ENCODE data around the gene S100A13.
"Not testable (repeated sequence)": the region's sequence is repeated elsewhere in the genome, so short reads cannot be mapped to it uniquely, and the experiment has no call there.

The S100A13 gene

GRCh38 chr1:153626904-153627714, at the start of gene S100A13:
S100A13 (minus strand) TSS chr1:153627505; CDS start chr1:153626472, 1,033 bp downstream.
- TF ChIP-seq CTCF (IDR thresholded peaks at IDR 0.05; ENCODE audit: poor library complexity, severe bottlenecking), result peak; percentile 76
- Histone ChIP-seq H3K4me1 (ENCODE audit: insufficient read depth, poor library complexity, severe bottlenecking) (peaks cover 6% of the 10 kb centered on the region), H3K27ac (ENCODE audit: poor library complexity, severe bottlenecking) (peak within 1 kb of the TSS; percentile 76), H3K27me3 (ENCODE audit: insufficient read depth, poor library complexity, severe bottlenecking) (no peaks in the 10 kb centered on the region), H3K9me3 (ENCODE audit: severe bottlenecking) (no peaks in the 10 kb centered on the region), H3K36me3 (ENCODE audit: low read depth) (peaks cover 27% of the 10 kb centered on the region), H3K4me3 (ENCODE audit: severe bottlenecking) (peak within 1 kb of the TSS; percentile 32)
- ATAC-seq (ENCODE audit: low read depth) (peak; percentile 85), DNase-seq (ENCODE audit: low spot score) (peak; percentile 83)

- ATAC-seq (ENCODE audit: low read depth), result no peak
- H3K36me3 ChIP-seq (ENCODE audit: low read depth), result peaks cover 17% of the 10 kb centered on the region
Measured at GRCh38 chr1:153673511-153673910, 46.2 kb upstream of the S100A13 start.

GRCh38 chr1:153671628-153672353, 44.5 kb upstream of the S100A13 start:
- H3K27me3 ChIP-seq (ENCODE audit: insufficient read depth, poor library complexity, severe bottlenecking); H3K9me3 ChIP-seq (ENCODE audit: severe bottlenecking); H3K4me1 ChIP-seq (ENCODE audit: insufficient read depth, poor library complexity, severe bottlenecking); DNase-seq (ENCODE audit: low spot score): not testable (repeated sequence)
- Histone ChIP-seq H3K27ac (ENCODE audit: poor library complexity, severe bottlenecking) (peak overlapping the region; percentile 74), H3K4me3 (ENCODE audit: severe bottlenecking) (peak overlapping the region; percentile 43), H3K36me3 (ENCODE audit: low read depth) (peaks cover 34% of the 10 kb centered on the region)
- ATAC-seq (ENCODE audit: low read depth), result peak; percentile 74

More at GRCh38 chr1:153673511-153673910, 46.2 kb upstream of the S100A13 start:
- Histone ChIP-seq H3K9me3 (ENCODE audit: severe bottlenecking) (no peaks in the 10 kb centered on the region), H3K4me1 (ENCODE audit: insufficient read depth, poor library complexity, severe bottlenecking) (no peaks in the 10 kb centered on the region), H3K27me3 (ENCODE audit: insufficient read depth, poor library complexity, severe bottlenecking) (peaks cover 8% of the 10 kb centered on the region), H3K27ac (ENCODE audit: poor library complexity, severe bottlenecking) (no peak overlapping the region), H3K4me3 (ENCODE audit: severe bottlenecking) (no peak overlapping the region)
- no peak for TF ChIP-seq CTCF (IDR thresholded peaks at IDR 0.05; ENCODE audit: poor library complexity, severe bottlenecking)
- DNase-seq (ENCODE audit: low spot score), result no peak

GRCh38 chr1:153670859-153671627, 43.7 kb upstream of the S100A13 start, which contains the start of gene ILF2:
ILF2 (minus strand) TSS chr1:153670993; CDS start chr1:153670922, 71 bp downstream.
- Histone ChIP-seq H3K36me3 (ENCODE audit: low read depth) (peaks cover 42% of the 10 kb centered on the region), H3K4me1 (ENCODE audit: insufficient read depth, poor library complexity, severe bottlenecking) (no peaks in the 10 kb centered on the region), H3K9me3 (ENCODE audit: severe bottlenecking) (no peaks in the 10 kb centered on the region), H3K4me3 (ENCODE audit: severe bottlenecking) (peak within 1 kb of the TSS; percentile 67), H3K27me3 (ENCODE audit: insufficient read depth, poor library complexity, severe bottlenecking) (no peaks in the 10 kb centered on the region), H3K27ac (ENCODE audit: poor library complexity, severe bottlenecking) (peak within 1 kb of the TSS; percentile 74)
- peak; percentile 95 for DNase-seq (ENCODE audit: low spot score)
- peak; percentile 35 for TF ChIP-seq CTCF (IDR thresholded peaks at IDR 0.05; ENCODE audit: poor library complexity, severe bottlenecking)
- peak; percentile 91 for ATAC-seq (ENCODE audit: low read depth)

All from RWPE2 (cell line).